GM12878 (cell line): Measurements from ENCODE around the gene MRPL46. TPM values are rescaled to one million over a fixed set of nuclear protein-coding genes. Genes with fewer than 3 reads are reported as not detected.

Experiments used
- ATAC-seq: fragments of 200-7000 bp; cut with Tn5 transposase; 3 replicates; pipeline ENCODE4 v1.9.1; 2020; ENCODE audit warnings: mild to moderate bottlenecking, moderate library complexity
- BruUV-seq: library from RNA; stranded (reverse); fragments of 400-500 nt; replicated peaks from 2 replicates; lab custom pipeline; 2021; lab: Mats Ljungman, UMichigan
- CTCF ChIA-PET: fragments of 300-600 bp; sonication (Branson Sonifier 250); formaldehyde crosslinking; extraction: SDS; loops from one replicate; lab custom pipeline; 2021; ENCODE audit warnings: inconsistent platforms; lab: Yijun Ruan, JAX
- POLR2A ChIA-PET: fragments of 350-600 bp; formaldehyde crosslinking; extraction: SDS; loops from one replicate; lab custom pipeline; 2021; ENCODE audit warnings: inconsistent platforms; lab: Charles Lee
- RAD21 ChIA-PET: fragments of 300-600 bp; sonication (Branson Sonifier 250); formaldehyde crosslinking; loops from one replicate; lab custom pipeline; 2023; ENCODE audit warnings: antibody characterized with exemption; ENCODE audit not compliant: unreplicated experiment; lab: Charles Lee
- SMC1A ChIA-PET: fragments of 300-600 bp; sonication (Branson Sonifier 250); formaldehyde crosslinking; loops from one replicate; lab custom pipeline; 2023; ENCODE audit not compliant: unreplicated experiment, uncharacterized antibody; lab: Charles Lee
- DNase-seq: peaks from one replicate; pipeline ENCODE4 v3.0.0-alpha.2; 2011; ENCODE audit warnings: low read depth, low spot score
- FAIRE-seq: peaks from 3 replicates; lab custom pipeline; 2011; peaks lifted over from hg19 to GRCh38; lab: Jason Lieb, UNC
- H2AFZ ChIP-seq: 2 replicates; pipeline ENCODE4 v1.6.0; 2011; ENCODE audit warnings: low read depth, low read length, control low read depth; ENCODE audit not compliant: control insufficient read depth
- H3K27ac ChIP-seq: 2 replicates; pipeline ENCODE4 v1.5.1; 2011; ENCODE audit warnings: control low read depth; ENCODE audit not compliant: control insufficient read depth, insufficient read depth
- H3K27me3 ChIP-seq, 2 experiments: replicated peaks in 1 of 2; 2 replicates each; pipeline versions ENCODE4 v1.6.0 to v1.6.1; 2011; ENCODE audit warnings: low read length in 1 of 2; ENCODE audit not compliant: control insufficient read depth in 2 of 2, insufficient read depth in 2 of 2
- H3K36me3 ChIP-seq, 2 experiments: 2 replicates each; pipeline ENCODE4 v1.5.1; 2011; ENCODE audit warnings: low read length in 1 of 2; ENCODE audit not compliant: control insufficient read depth in 2 of 2, insufficient read depth in 2 of 2
- H3K4me1 ChIP-seq: 2 replicates; pipeline ENCODE4 v1.6.1; 2011; ENCODE audit warnings: mild to moderate bottlenecking, low read length, moderate library complexity, mixed read lengths; ENCODE audit not compliant: control insufficient read depth, insufficient read depth
- H3K4me2 ChIP-seq: 2 replicates; pipeline ENCODE4 v1.6.0; 2011; ENCODE audit warnings: control low read depth; ENCODE audit not compliant: control insufficient read depth, insufficient read depth
- H3K4me3 ChIP-seq: fragments of 200-600 bp; sonication (generic); 2 replicates; pipeline ENCODE4 v1.5.1; 2016
- H3K79me2 ChIP-seq: 2 replicates; pipeline ENCODE4 v1.6.0; 2011; ENCODE audit warnings: low read length; ENCODE audit not compliant: control insufficient read depth, insufficient read depth
- H3K9ac ChIP-seq: 2 replicates; pipeline ENCODE4 v1.8.0; 2011; ENCODE audit warnings: low read length, control low read depth, mixed read lengths; ENCODE audit not compliant: control insufficient read depth, insufficient read depth
- H3K9me3 ChIP-seq: replicated peaks from 3 replicates; pipeline ENCODE4 v1.5.1; 2011; ENCODE audit warnings: mild to moderate bottlenecking, low read length; ENCODE audit not compliant: control insufficient read depth, insufficient read depth
- H4K20me1 ChIP-seq: 2 replicates; pipeline ENCODE4 v1.6.0; 2011; ENCODE audit not compliant: control insufficient read depth, insufficient read depth
- ATF7 ChIP-seq: fragments of 450-650 bp; IDR thresholded peaks from 2 replicates; pipeline ENCODE4 v1.6.1; 2016; ENCODE audit warnings: low read depth, mild to moderate bottlenecking
- BCL11A ChIP-seq: IDR thresholded peaks from 2 replicates; pipeline ENCODE4 v1.6.1; 2011; ENCODE audit warnings: low read depth, low read length
- FOS ChIP-seq: IDR thresholded peaks from 3 replicates; pipeline ENCODE4 v1.6.1; 2011; ENCODE audit warnings: borderline replicate concordance; ENCODE audit not compliant: insufficient read length; ENCODE audit errors: extremely low read depth
- HDGF ChIP-seq: fragments of 450-650 bp; IDR thresholded peaks from 2 replicates; pipeline ENCODE4 v1.6.1; 2016; ENCODE audit warnings: antibody characterized with exemption
- KAT2A ChIP-seq: conservative IDR thresholded peaks from 2 replicates; pipeline ENCODE4 v1.6.1; 2011; ENCODE audit warnings: low read depth, low read length; ENCODE audit not compliant: control insufficient read depth
- LARP7 ChIP-seq: fragments of 450-650 bp; IDR thresholded peaks from 2 replicates; pipeline ENCODE4 v1.6.1; 2017; ENCODE audit warnings: mild to moderate bottlenecking
- NFXL1 ChIP-seq: fragments of 450-650 bp; IDR thresholded peaks from 2 replicates; pipeline ENCODE4 v1.6.1; 2017; ENCODE audit warnings: antibody characterized with exemption, mild to moderate bottlenecking, borderline replicate concordance
- NFYA ChIP-seq: IDR thresholded peaks from 2 replicates; pipeline ENCODE4 v1.6.1; 2011; ENCODE audit warnings: low read depth, mild to moderate bottlenecking, low read length, improper control_type of control experiment, borderline replicate concordance
- NR2F1 ChIP-seq: fragments of 450-650 bp; conservative IDR thresholded peaks from 2 replicates; pipeline ENCODE4 v1.6.1; 2017; ENCODE audit warnings: mild to moderate bottlenecking
- PBX3 ChIP-seq: IDR thresholded peaks from 2 replicates; pipeline ENCODE4 v1.6.1; 2011; ENCODE audit warnings: mild to moderate bottlenecking, low read depth, low read length, moderate library complexity; ENCODE audit not compliant: insufficient replicate concordance
- PKNOX1 ChIP-seq: fragments of 450-650 bp; IDR thresholded peaks from 2 replicates; pipeline ENCODE4 v1.6.1; 2016; ENCODE audit warnings: mild to moderate bottlenecking
- ZBTB40 ChIP-seq: fragments of 450-650 bp; IDR thresholded peaks from 2 replicates; pipeline ENCODE4 v1.6.1; 2016; ENCODE audit warnings: mild to moderate bottlenecking, moderate library complexity, borderline replicate concordance
- WGBS: methylation state at CpG from one replicate; pipeline ENCODE4 v1.1.6; 2016; ENCODE audit warnings: low lambda C conversion rate; ENCODE audit not compliant: insufficient replicate concordance, insufficient coverage; ENCODE audit errors: missing lambda C conversion rate; 5-methylcytosine and 5-hydroxymethylcytosine counted together
- in situ Hi-C: fragments of 300-500 bp; cut with MboI; formaldehyde crosslinking; loops from 9 replicates; pipeline ENCODE4 v1.14.3; 2018; ENCODE audit warnings: mixed read lengths
- intact Hi-C: fragments of 100-400 bp; cut with micrococcal nuclease; formaldehyde crosslinking; loops from one replicate; pipeline ENCODE4 v1.14.2; 2022; ENCODE audit not compliant: unreplicated experiment
- polyA plus RNA-seq, 11 experiments: library from polyadenylated mRNA; depleted of rRNA in 4 of 11; unstranded in 6 of 11; stranded (reverse) in 5 of 11; fragments of >200 nt; fragmentation: Nextera tagmentation in 4 of 11; fragmentation: Illumina TruSeq in 1 of 11; extraction: Ambion mirVana in 4 of 11; extraction: Trizol in 1 of 11; gene quantifications; 1 replicate in 1 of 11; 2 replicates in 10 of 11; pipeline versions ENCODE4 v1.2.1 to v1.2.3, GENCODE V29; 2011 to 2016; ENCODE audit warnings: inconsistent platforms in 2 of 11, missing spikeins in 2 of 11, low read depth in 1 of 11
- total RNA-seq, 4 experiments: library from RNA; depleted of rRNA in 3 of 4; stranded (reverse); fragments of >200 nt in 3 of 4; fragmentation: Illumina TruSeq in 1 of 4; extraction: Trizol in 1 of 4; gene quantifications; 2 replicates each; pipeline versions ENCODE4 v1.2.1 to v1.2.3, GENCODE V29; 2013 to 2021

The MRPL46 gene
- total and polyA plus RNA-seq, 10 of the 15 experiments (the other 5 are each of a cell fraction or from before 2014, with no cell fraction given), result 37.4 to 96.7 (median 52.9) TPM

- no peak for TF ChIP-seq PBX3
- TF ChIP-seq NFXL1, result no peak
- no peak for TF ChIP-seq HDGF
- no peak for TF ChIP-seq PKNOX1
- TF ChIP-seq KAT2A, result no peak
Observed at GRCh38 chr15:88498996-88499395, 31.8 kb upstream of the MRPL46 start (continued).

- no peaks in the 10 kb centered on the region for H3K79me2 ChIP-seq
- no TSS peak for BruUV-seq
- intact Hi-C loops (no loop called here), in situ Hi-C loops (no loop called here)
- no peaks in the 10 kb centered on the region for H4K20me1 ChIP-seq
- H2AFZ ChIP-seq, result no peak overlapping the region
- ChIA-PET CTCF (interaction anchor here (0.6 kb wide), 1 partner anchor 127 kb away, joined by 3 read pairs; no protein-coding TSS in a partner anchor), RAD21 (no interaction called here), SMC1A (no interaction called here), POLR2A (no interaction called here)
- H3K9ac ChIP-seq, result no peak overlapping the region
- no peak for DNase-seq
- 83% methylated on average over 11 of the region's 11 CpGs for WGBS
- no peaks in the 10 kb centered on the region for H3K9me3 ChIP-seq
- no peak overlapping the region for H3K4me3 ChIP-seq
- ATAC-seq, result no peak
- no peaks in the 10 kb centered on the region for H3K27me3 ChIP-seq
- no peak for FAIRE-seq
- no peaks in the 10 kb centered on the region for H3K4me1 ChIP-seq
- no peak overlapping the region for H3K4me2 ChIP-seq
- TF ChIP-seq ATF7 (no peak), NR2F1 (no peak), FOS (no peak), BCL11A (no peak), ZBTB40 (no peak), NFYA (no peak), LARP7 (no peak)
- no peak overlapping the region for H3K27ac ChIP-seq
- H3K36me3 ChIP-seq, result no peaks in the 10 kb centered on the region
Observed at GRCh38 chr15:88497109-88497765, 30.0 kb upstream of the MRPL46 start.
